ENCODE measurements around the gene KDELR3. TPM values are rescaled to one million over a fixed set of nuclear protein-coding genes. Genes with fewer than 3 reads are reported as not detected.
A peak's percentile ranks its signal among the peaks of the same experiment; 100 is the strongest.

KDELR3 gene
- total RNA-seq, 2 experiments from 2014 or later, result not detected

DNA sequence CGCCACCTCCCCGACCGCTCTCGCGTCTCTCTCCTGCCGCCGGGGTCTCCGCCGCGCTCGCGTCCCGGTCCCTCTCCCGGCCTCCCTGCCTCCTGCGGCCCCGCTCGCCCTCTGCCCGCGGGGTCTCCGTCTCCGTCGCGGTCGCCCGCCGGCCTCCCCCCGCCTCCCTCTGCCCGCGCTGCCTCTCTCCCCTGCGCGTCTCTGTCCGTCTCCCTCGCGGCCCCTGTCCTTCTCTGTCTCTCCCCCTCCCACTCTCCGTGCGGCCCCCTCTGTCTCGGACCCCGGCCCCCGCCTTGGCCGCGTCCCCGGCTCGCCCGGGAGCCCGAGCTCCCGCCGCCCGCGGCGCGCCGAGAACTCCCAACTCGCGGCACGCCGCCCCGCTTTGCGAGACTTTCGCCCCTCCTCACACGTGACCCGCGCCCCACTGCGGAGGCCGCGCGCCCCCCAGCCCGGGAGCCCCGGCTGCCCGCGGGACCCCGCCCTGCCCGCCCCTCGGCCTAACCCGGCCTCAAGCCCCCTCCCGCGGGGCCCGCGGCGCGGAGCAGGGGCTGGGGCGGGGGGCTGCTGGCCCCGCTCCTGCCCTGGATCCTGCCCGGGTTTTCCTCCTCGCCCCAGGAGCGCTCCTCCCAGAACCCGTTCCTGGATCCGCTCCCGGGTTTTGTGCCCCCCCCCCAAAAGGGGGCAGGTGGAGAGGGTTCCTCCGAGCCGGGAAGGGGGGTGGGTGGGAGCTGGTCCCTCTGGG lies 12.2 kb upstream of the KDELR3 start:
- Histone ChIP-seq H3K36me3 (ENCODE audit: insufficient read depth, low read length) (no peaks in the 10 kb centered on the region), H3K79me2 (ENCODE audit: insufficient read depth, low read depth, low read length) (no peaks in the 10 kb centered on the region), H3K4me1 (ENCODE audit: insufficient read depth, low read length, poor library complexity, severe bottlenecking) (no peaks in the 10 kb centered on the region), H3K9me3 (ENCODE audit: low read length) (no peaks in the 10 kb centered on the region), H3K4me2 (ENCODE audit: low read length) (peak overlapping the region; percentile 51), H3K9me2 (ENCODE audit: insufficient read depth, low read length) (no peaks in the 10 kb centered on the region), H2AFZ (ENCODE audit: low read length) (no peak overlapping the region), H3K4me3 (ENCODE audit: low read depth, low read length, poor library complexity, severe bottlenecking) (peak overlapping the region; percentile 59), H3K27ac (ENCODE audit: low read depth, low read length, poor library complexity, severe bottlenecking) (no peak overlapping the region), H4K20me1 (ENCODE audit: insufficient read depth, low read length) (no peaks in the 10 kb centered on the region)
- POLR2A ChIA-PET, result no interaction called here
- peak; percentile 40 for DNase-seq (ENCODE audit: low spot score)
- CTCF ChIA-PET (ENCODE audit: unreplicated experiment), result no interaction called here
- intact Hi-C loops (cut with micrococcal nuclease; ENCODE audit: unreplicated experiment), result no loop called here
- TF ChIP-seq CTCF (conservative IDR thresholded peaks at IDR 0.05; ENCODE audit: low read length) (no peak), EZH2phosphoT487 (IDR thresholded peaks at IDR 0.05; ENCODE audit: borderline replicate concordance, low read depth, low read length) (no peak)
- BruUV-seq (replicated peaks), result no TSS peak

GRCh38 chr22:38456272-38456835 lies 11.5 kb upstream of the KDELR3 start:
- intact Hi-C loops (cut with micrococcal nuclease; ENCODE audit: unreplicated experiment), result no loop called here
- Histone ChIP-seq H3K36me3 (ENCODE audit: insufficient read depth, low read length) (no peaks in the 10 kb centered on the region), H3K4me3 (ENCODE audit: low read depth, low read length, poor library complexity, severe bottlenecking) (peak overlapping the region; percentile 59), H3K9me3 (ENCODE audit: low read length) (no peaks in the 10 kb centered on the region), H3K79me2 (ENCODE audit: insufficient read depth, low read depth, low read length) (no peaks in the 10 kb centered on the region), H3K4me2 (ENCODE audit: low read length) (peak overlapping the region; percentile 51), H4K20me1 (ENCODE audit: insufficient read depth, low read length) (no peaks in the 10 kb centered on the region), H3K27ac (ENCODE audit: low read depth, low read length, poor library complexity, severe bottlenecking) (no peak overlapping the region), H3K4me1 (ENCODE audit: insufficient read depth, low read length, poor library complexity, severe bottlenecking) (peaks cover 5% of the 10 kb centered on the region), H2AFZ (ENCODE audit: low read length) (no peak overlapping the region), H3K9me2 (ENCODE audit: insufficient read depth, low read length) (no peaks in the 10 kb centered on the region)
- CTCF ChIA-PET (ENCODE audit: unreplicated experiment), result no interaction called here
- POLR2A ChIA-PET, result no interaction called here
- BruUV-seq (replicated peaks), result no TSS peak
- DNase-seq (ENCODE audit: low spot score), result no peak
- no peak for TF ChIP-seq EZH2phosphoT487 (IDR thresholded peaks at IDR 0.05; ENCODE audit: borderline replicate concordance, low read depth, low read length)
- no peak for TF ChIP-seq CTCF (conservative IDR thresholded peaks at IDR 0.05; ENCODE audit: low read length)

Measured in OCI-LY7 (cell line).